Thyroid gland (tissue), 4 donors: ENCODE measurements around the gene DUSP22.

ENCODE experiments used
- CTCF ChIP-seq, 6 experiments: fragments of 200-600 bp in 3 of 6; fragments of 450-650 bp in 3 of 6; sonication (generic) in 3 of 6; IDR thresholded peaks; one replicate each; pipeline ENCODE4 v1.5.1; 2016 to 2019; ENCODE audit warnings: antibody characterized with exemption in 6 of 6, mild to moderate bottlenecking in 2 of 6, inconsistent platforms in 1 of 6, moderate library complexity in 1 of 6
- POLR2A ChIP-seq, 2 donors: fragments of 450-650 bp; IDR thresholded peaks; one replicate each; pipeline ENCODE4 v1.6.1; 2017; ENCODE audit warnings: antibody characterized with exemption in 2 of 2, mild to moderate bottlenecking in 2 of 2, moderate library complexity in 1 of 2

- no peak for TF ChIP-seq CTCF (IDR thresholded peaks at IDR 0.05)
- TF ChIP-seq POLR2A (IDR thresholded peaks at IDR 0.05): no peak
Measured at GRCh38 chr6:353642-354614, 61.6 kb downstream of the DUSP22 start.
